HepG2 (cell line): ENCODE data around the gene KCNMA1. TPM values are rescaled to one million over a fixed set of nuclear protein-coding genes. Genes with fewer than 3 reads are reported as not detected.

Experiments
- ATAC-seq: fragments of 200-7000 bp; cut with Tn5 transposase; 3 replicates; pipeline ENCODE4 v1.9.1; 2020; ENCODE audit warnings: mild to moderate bottlenecking, moderate library complexity
- BruUV-seq: library from RNA; stranded (reverse); fragments of 400-500 nt; replicated peaks from 2 replicates; lab custom pipeline; 2021; lab: Mats Ljungman, UMichigan
- CTCF ChIA-PET: fragments of 300-600 bp; formaldehyde crosslinking; extraction: SDS; loops from one replicate; lab custom pipeline; 2021; ENCODE audit warnings: low total read pairs, inconsistent platforms, low intra/inter-chr PET ratio; lab: Yijun Ruan, JAX
- POLR2A ChIA-PET: fragments of 350-600 bp; sonication (Branson Sonifier 250); formaldehyde crosslinking; loops from one replicate; lab custom pipeline; 2020; ENCODE audit warnings: antibody characterized with exemption, inconsistent platforms; lab: Yijun Ruan, JAX
- DNase-seq: peaks from one replicate; pipeline ENCODE4 v3.0.0-alpha.2; 2015; ENCODE audit warnings: low spot score
- FAIRE-seq: peaks from 3 replicates; lab custom pipeline; 2011; peaks lifted over from hg19 to GRCh38; lab: Jason Lieb, UNC
- H2AFZ ChIP-seq: one replicate; pipeline ENCODE4 v1.6.1; 2011; ENCODE audit warnings: low read length, inconsistent platforms
- H3K27ac ChIP-seq: fragments of 300-600 bp; 3 replicates; pipeline ENCODE4 v1.8.0; 2011; ENCODE audit warnings: mixed run types, mild to moderate bottlenecking, mixed read lengths, low read length, inconsistent platforms; ENCODE audit not compliant: insufficient read depth; ENCODE audit errors: extremely low read length
- H3K27me3 ChIP-seq, 2 experiments: fragments of 200-600 bp in 1 of 2; 2 replicates in 1 of 2; 3 replicates in 1 of 2; pipeline versions ENCODE4 v1.6.0 to v1.8.0; 2011; ENCODE audit warnings: low read length in 2 of 2, mild to moderate bottlenecking in 2 of 2, moderate library complexity in 2 of 2, inconsistent platforms in 1 of 2; ENCODE audit not compliant: insufficient read depth in 2 of 2, control insufficient read depth in 1 of 2
- H3K36me3 ChIP-seq, 2 experiments: fragments of 200-600 bp in 1 of 2; replicated peaks in 1 of 2; 2 replicates in 1 of 2; 3 replicates in 1 of 2; pipeline versions ENCODE4 v1.5.1 to v1.8.0; 2011; ENCODE audit warnings: low read length in 2 of 2, inconsistent platforms in 1 of 2; ENCODE audit not compliant: insufficient read depth in 2 of 2, control insufficient read depth in 1 of 2
- H3K4me1 ChIP-seq: 2 replicates; pipeline ENCODE4 v1.5.1; 2012; ENCODE audit warnings: low read length, inconsistent platforms; ENCODE audit not compliant: insufficient read depth
- H3K4me2 ChIP-seq: 2 replicates; pipeline ENCODE4 v1.6.0; 2011; ENCODE audit warnings: low read depth, low read length, inconsistent platforms
- H3K4me3 ChIP-seq, 3 experiments: fragments of 200-600 bp in 1 of 3; sonication (generic), shearing (Covaris generic) in 1 of 3; replicated peaks in 1 of 3; 2 replicates each; pipeline ENCODE4 v1.5.1; 2011 to 2016; ENCODE audit warnings: low read length in 3 of 3, inconsistent platforms in 2 of 3, low read depth in 2 of 3, mild to moderate bottlenecking in 2 of 3, control low read depth in 1 of 3, mixed read lengths in 1 of 3; ENCODE audit not compliant: insufficient read depth in 1 of 3
- H3K79me2 ChIP-seq: one replicate; pipeline ENCODE4 v1.6.1; 2011; ENCODE audit warnings: low read length, inconsistent platforms; ENCODE audit not compliant: insufficient read depth
- H3K9ac ChIP-seq: 2 replicates; pipeline ENCODE4 v1.6.0; 2011; ENCODE audit warnings: mild to moderate bottlenecking, low read depth, low read length, inconsistent platforms; ENCODE audit not compliant: insufficient read depth
- H3K9me3 ChIP-seq: 2 replicates; pipeline ENCODE4 v1.5.1; 2012; ENCODE audit warnings: mild to moderate bottlenecking, low read length
- H4K20me1 ChIP-seq: 2 replicates; pipeline ENCODE4 v1.6.0; 2011; ENCODE audit warnings: inconsistent platforms, mild to moderate bottlenecking, low read length, moderate library complexity; ENCODE audit not compliant: insufficient read depth
- BORCS8-MEF2B ChIP-seq: sonication (generic); formaldehyde crosslinking; IDR thresholded peaks from 2 replicates; pipeline ENCODE4 v1.8.0; 2022; ENCODE audit warnings: mild to moderate bottlenecking, missing genetic modification reagents
- EHMT2 ChIP-seq: fragments of 200-600 bp; sonication (generic); IDR thresholded peaks from 2 replicates; pipeline ENCODE4 v1.7.0; 2017; ENCODE audit warnings: antibody characterized with exemption, low read depth, low read length, borderline replicate concordance
- FOSL2 ChIP-seq: sonication (generic); formaldehyde crosslinking; IDR thresholded peaks from 2 replicates; pipeline ENCODE4 v1.4.0; 2020; ENCODE audit warnings: missing genetic modification reagents
- HES4 ChIP-seq: sonication (generic); formaldehyde crosslinking; IDR thresholded peaks from 2 replicates; pipeline ENCODE4 v1.9.0; 2021; ENCODE audit warnings: mild to moderate bottlenecking, missing genetic modification reagents, borderline replicate concordance
- MIXL1 ChIP-seq: IDR thresholded peaks from 2 replicates; pipeline ENCODE4 v1.6.1; 2016
- NFE2L2 ChIP-seq: fragments of 150-350 bp; IDR thresholded peaks from 2 replicates; pipeline ENCODE4 v1.6.1; 2014; ENCODE audit warnings: low read length
- SOX13 ChIP-seq, 3 experiments: fragments of 450-650 bp in 1 of 3; sonication (generic) in 1 of 3; formaldehyde crosslinking in 1 of 3; IDR thresholded peaks in 2 of 3; conservative IDR thresholded peaks in 1 of 3; 2 replicates each; pipeline versions ENCODE4 v1.5.0 to v1.6.1; 2016 to 2020; ENCODE audit warnings: antibody characterized with exemption in 1 of 3, mild to moderate bottlenecking in 1 of 3, missing compliant biosample characterization in 1 of 3, missing genetic modification reagents in 1 of 3, moderate library complexity in 1 of 3
- SUZ12 ChIP-seq: fragments of 150-350 bp; IDR thresholded peaks from 2 replicates; pipeline ENCODE4 v1.6.1; 2014; ENCODE audit warnings: low read depth, low read length
- ZNF160 ChIP-seq: sonication (generic); formaldehyde crosslinking; IDR thresholded peaks from 2 replicates; pipeline ENCODE4 v1.8.0; 2022; ENCODE audit warnings: mild to moderate bottlenecking, inconsistent platforms, missing genetic modification reagents
- ZNF264 ChIP-seq: sonication (generic); formaldehyde crosslinking; IDR thresholded peaks from 2 replicates; pipeline ENCODE4 v1.4.0; 2020; ENCODE audit warnings: missing genetic modification reagents
- ZNF30 ChIP-seq: sonication (generic); formaldehyde crosslinking; IDR thresholded peaks from 2 replicates; pipeline ENCODE4 v1.5.0; 2020; ENCODE audit warnings: mild to moderate bottlenecking, missing genetic modification reagents
- ZNF446 ChIP-seq: sonication (generic); formaldehyde crosslinking; IDR thresholded peaks from 2 replicates; pipeline ENCODE4 v1.5.0; 2020; ENCODE audit warnings: mild to moderate bottlenecking, missing genetic modification reagents
- ZNF670 ChIP-seq: sonication (generic); formaldehyde crosslinking; IDR thresholded peaks from 2 replicates; pipeline ENCODE4 v1.8.0; 2022; ENCODE audit warnings: mild to moderate bottlenecking, missing genetic modification reagents, borderline replicate concordance
- ZNF768 ChIP-seq: sonication (generic); formaldehyde crosslinking; IDR thresholded peaks from 2 replicates; pipeline ENCODE4 v1.4.0; 2020; ENCODE audit warnings: missing genetic modification reagents
- ZNF781 ChIP-seq: sonication (generic); formaldehyde crosslinking; IDR thresholded peaks from 2 replicates; pipeline ENCODE4 v1.5.1; 2020; ENCODE audit warnings: borderline replicate concordance, mild to moderate bottlenecking, missing genetic modification reagents; ENCODE audit errors: not compliant biosample characterization
- WGBS: methylation state at CpG from one replicate; pipeline ENCODE4 v1.1.6; 2017; ENCODE audit warnings: low lambda C conversion rate; 5-methylcytosine and 5-hydroxymethylcytosine counted together
- in situ Hi-C: cut with HindIII; loops from 2 replicates; pipeline ENCODE4 v1.10.0; 2017; ENCODE audit warnings: low pct_unique_long_range_greater_than_20kb; ENCODE audit not compliant: extremely low pct_ligation_motif_present
- intact Hi-C: fragments of 100-400 bp; cut with micrococcal nuclease; formaldehyde crosslinking; loops from one replicate; pipeline ENCODE4 v1.10.0; 2022; ENCODE audit not compliant: unreplicated experiment
- polyA plus RNA-seq, 8 experiments: library from polyadenylated mRNA; depleted of rRNA in 3 of 8; stranded (reverse) in 7 of 8; unstranded in 1 of 8; fragments of >200 nt; fragmentation: Illumina TruSeq in 4 of 8; extraction: Trizol in 4 of 8; gene quantifications; 2 replicates each; pipeline versions ENCODE4 v1.2.1 to v1.2.3, GENCODE V29; 2011 to 2016; ENCODE audit warnings: low read depth in 4 of 8, missing spikeins in 1 of 8, mixed read lengths in 1 of 8; ENCODE audit not compliant: insufficient read depth in 1 of 8
- total RNA-seq, 5 experiments: library from RNA; depleted of rRNA; stranded (reverse); fragments of >200 nt; fragmentation: Illumina TruSeq; extraction: Trizol; gene quantifications; 2 replicates each; pipeline ENCODE4 v1.2.3, GENCODE V29; 2016; ENCODE audit warnings: low read depth in 1 of 5
- TF ChIP-seq, protein P1 (sequence below): sonication (generic); formaldehyde crosslinking; IDR thresholded peaks from 2 replicates; pipeline ENCODE4 v1.4.0; 2020; ENCODE audit warnings: missing genetic modification reagents, mild to moderate bottlenecking, borderline replicate concordance
- TF ChIP-seq, protein P2 (sequence below): sonication (generic); formaldehyde crosslinking; IDR thresholded peaks from 2 replicates; pipeline ENCODE4 v1.4.0; 2020; ENCODE audit warnings: missing genetic modification reagents
- TF ChIP-seq, protein P3 (sequence below): IDR thresholded peaks from 2 replicates; pipeline ENCODE4 v1.6.1; 2016; ENCODE audit warnings: mild to moderate bottlenecking, missing biosample characterization, missing genetic modification reagents
- TF ChIP-seq, protein P4 (sequence below): sonication (generic); formaldehyde crosslinking; IDR thresholded peaks from 2 replicates; pipeline ENCODE4 v1.4.0; 2020; ENCODE audit warnings: missing genetic modification reagents

KCNMA1 gene
- total and polyA plus RNA-seq, 2 of the 13 experiments (the other 11 are each of a cell fraction or from before 2014, with no cell fraction given) = 0.02 TPM; not detected in 1

DNA sequence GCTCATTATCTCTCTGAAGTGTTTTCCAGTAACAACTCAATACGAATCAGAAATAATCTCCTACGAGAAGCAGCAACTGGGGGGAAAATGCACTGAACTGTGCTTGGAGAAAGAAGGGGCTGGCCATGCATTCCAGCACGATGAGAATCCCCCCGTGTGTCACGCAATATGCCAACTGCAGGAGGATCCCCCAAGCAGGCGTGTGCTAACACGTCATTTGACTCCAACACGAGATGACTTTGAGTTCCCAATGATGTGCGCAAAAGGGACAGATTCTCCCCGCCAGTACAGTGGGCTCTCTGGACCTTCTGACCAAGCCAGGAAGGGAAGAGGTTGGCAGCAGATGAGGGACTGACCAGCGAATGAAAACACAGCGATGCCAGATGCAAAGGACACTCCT, 105.5 kb downstream of the KCNMA1 start:
- Histone ChIP-seq H3K36me3 (no peaks in the 10 kb centered on the region), H4K20me1 (no peaks in the 10 kb centered on the region), H3K4me1 (0 out of 2 replicates have a peak, but pooled peaks cover 9% of the 10 kb centered on the region), H3K4me3 (no peak overlapping the region), H2AFZ (no peak overlapping the region), H3K27me3 (peaks cover 1 to 6% of the 10 kb centered on the region in 2 experiments; a peak in 4 of 5 replicates), H3K9me3 (no peaks in the 10 kb centered on the region), H3K4me2 (no peak overlapping the region), H3K79me2 (no peaks in the 10 kb centered on the region), H3K9ac (no peak overlapping the region), H3K27ac (no peak overlapping the region)
- no peak for ATAC-seq
- FAIRE-seq = no peak
- intact Hi-C loops = no loop called here
- CTCF ChIA-PET = no interaction called here
- no peak for DNase-seq
- WGBS = 44% methylated on average over 12 of the region's 12 CpGs
- no peak for TF ChIP-seq ZNF264 (CRISPR knock-in tag)
- TF ChIP-seq, protein P1, sequence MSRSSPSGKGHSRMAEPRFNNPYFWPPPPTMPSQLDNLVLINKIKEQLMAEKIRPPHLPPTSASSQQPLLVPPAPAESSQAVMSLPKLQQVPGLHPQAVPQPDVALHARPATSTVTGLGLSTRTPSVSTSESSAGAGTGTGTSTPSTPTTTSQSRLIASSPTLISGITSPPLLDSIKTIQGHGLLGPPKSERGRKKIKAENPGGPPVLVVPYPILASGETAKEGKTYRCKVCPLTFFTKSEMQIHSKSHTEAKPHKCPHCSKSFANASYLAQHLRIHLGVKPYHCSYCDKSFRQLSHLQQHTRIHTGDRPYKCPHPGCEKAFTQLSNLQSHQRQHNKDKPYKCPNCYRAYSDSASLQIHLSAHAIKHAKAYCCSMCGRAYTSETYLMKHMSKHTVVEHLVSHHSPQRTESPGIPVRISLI (CRISPR knock-in tag) = no peak
- no peak for TF ChIP-seq SOX13 (IDR thresholded peaks at IDR 0.05)
- no peak for TF ChIP-seq SOX13 (CRISPR knock-in tag; conservative IDR thresholded peaks at IDR 0.05 in 1 of 2, IDR thresholded peaks at IDR 0.05 in 1 of 2)
- no peak for TF ChIP-seq HES4 (CRISPR knock-in tag)
- no peak for TF ChIP-seq EHMT2
- no peak for TF ChIP-seq SUZ12
- no peak for TF ChIP-seq NFE2L2
- no peak for TF ChIP-seq ZNF781 (CRISPR knock-in tag)
- TF ChIP-seq, protein P2, sequence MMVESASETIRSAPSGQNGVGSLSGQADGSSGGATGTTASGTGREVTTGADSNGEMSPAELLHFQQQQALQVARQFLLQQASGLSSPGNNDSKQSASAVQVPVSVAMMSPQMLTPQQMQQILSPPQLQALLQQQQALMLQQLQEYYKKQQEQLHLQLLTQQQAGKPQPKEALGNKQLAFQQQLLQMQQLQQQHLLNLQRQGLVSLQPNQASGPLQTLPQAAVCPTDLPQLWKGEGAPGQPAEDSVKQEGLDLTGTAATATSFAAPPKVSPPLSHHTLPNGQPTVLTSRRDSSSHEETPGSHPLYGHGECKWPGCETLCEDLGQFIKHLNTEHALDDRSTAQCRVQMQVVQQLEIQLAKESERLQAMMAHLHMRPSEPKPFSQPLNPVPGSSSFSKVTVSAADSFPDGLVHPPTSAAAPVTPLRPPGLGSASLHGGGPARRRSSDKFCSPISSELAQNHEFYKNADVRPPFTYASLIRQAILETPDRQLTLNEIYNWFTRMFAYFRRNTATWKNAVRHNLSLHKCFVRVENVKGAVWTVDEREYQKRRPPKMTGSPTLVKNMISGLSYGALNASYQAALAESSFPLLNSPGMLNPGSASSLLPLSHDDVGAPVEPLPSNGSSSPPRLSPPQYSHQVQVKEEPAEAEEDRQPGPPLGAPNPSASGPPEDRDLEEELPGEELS = no peak
- TF ChIP-seq, protein P3, sequence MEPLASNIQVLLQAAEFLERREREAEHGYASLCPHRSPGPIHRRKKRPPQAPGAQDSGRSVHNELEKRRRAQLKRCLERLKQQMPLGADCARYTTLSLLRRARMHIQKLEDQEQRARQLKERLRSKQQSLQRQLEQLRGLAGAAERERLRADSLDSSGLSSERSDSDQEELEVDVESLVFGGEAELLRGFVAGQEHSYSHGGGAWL = no peak
- TF ChIP-seq FOSL2 (CRISPR knock-in tag) = no peak
- TF ChIP-seq BORCS8-MEF2B = no peak
- TF ChIP-seq, protein P4, sequence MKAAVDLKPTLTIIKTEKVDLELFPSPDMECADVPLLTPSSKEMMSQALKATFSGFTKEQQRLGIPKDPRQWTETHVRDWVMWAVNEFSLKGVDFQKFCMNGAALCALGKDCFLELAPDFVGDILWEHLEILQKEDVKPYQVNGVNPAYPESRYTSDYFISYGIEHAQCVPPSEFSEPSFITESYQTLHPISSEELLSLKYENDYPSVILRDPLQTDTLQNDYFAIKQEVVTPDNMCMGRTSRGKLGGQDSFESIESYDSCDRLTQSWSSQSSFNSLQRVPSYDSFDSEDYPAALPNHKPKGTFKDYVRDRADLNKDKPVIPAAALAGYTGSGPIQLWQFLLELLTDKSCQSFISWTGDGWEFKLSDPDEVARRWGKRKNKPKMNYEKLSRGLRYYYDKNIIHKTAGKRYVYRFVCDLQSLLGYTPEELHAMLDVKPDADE (CRISPR knock-in tag) = no peak
- TF ChIP-seq MIXL1 (CRISPR knock-in tag) = no peak
- no peak for TF ChIP-seq ZNF768 (CRISPR knock-in tag)
- TF ChIP-seq ZNF160 (CRISPR knock-in tag) = no peak
- TF ChIP-seq ZNF30 = no peak
- no peak for TF ChIP-seq ZNF670
- TF ChIP-seq ZNF446 (CRISPR knock-in tag) = no peak
- POLR2A ChIA-PET = no interaction called here
- no TSS peak for BruUV-seq
- in situ Hi-C loops = no loop called here
